GM18507 (cell line): Measurements from ENCODE around the gene S100A10.

Source experiments
- DNase-seq: peaks from one replicate; pipeline ENCODE4 v3.0.0; 2011; ENCODE audit warnings: low read depth; ENCODE audit not compliant: insufficient read length; ENCODE audit errors: extremely low spot score
- FAIRE-seq: peaks from 2 replicates; lab custom pipeline; 2011; peaks lifted over from hg19 to GRCh38; lab: Jason Lieb, UNC

S100A10 gene

DNA sequence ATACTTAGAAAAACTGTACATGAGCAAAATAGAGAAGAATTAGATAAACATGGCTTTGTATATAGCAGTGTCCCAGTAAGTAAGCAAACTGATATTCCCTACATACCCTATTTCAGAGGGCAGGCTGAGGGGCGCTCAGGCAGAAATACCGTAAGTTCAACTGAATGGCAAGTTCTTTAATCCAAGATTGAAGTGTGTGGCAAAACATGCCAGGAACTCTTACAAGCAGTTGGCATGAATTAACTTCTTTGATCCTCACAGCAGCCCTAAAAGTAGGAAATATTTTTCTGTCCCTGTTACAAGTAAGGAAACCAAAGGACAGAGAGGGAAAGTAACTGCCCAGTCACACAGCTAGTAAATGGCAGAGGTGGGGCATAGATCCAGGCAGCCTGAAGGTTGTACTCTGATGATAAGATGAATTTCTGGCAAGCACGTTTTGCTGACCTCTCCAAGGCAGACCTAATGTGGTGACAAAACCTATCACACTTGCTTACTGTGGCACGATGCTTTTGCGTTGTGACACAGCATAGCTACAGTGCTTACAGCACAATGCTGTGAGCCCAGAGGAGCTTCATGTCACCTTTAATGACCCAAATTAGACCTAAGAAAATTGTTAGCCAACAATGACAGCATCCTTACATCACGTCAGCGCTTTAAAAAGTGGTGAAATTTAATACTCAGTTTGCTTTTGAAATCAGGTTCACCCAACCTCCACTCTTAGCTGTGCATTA is 49.4 kb downstream of the S100A10 start:
- no peak for DNase-seq
- FAIRE-seq = no peak

DNA sequence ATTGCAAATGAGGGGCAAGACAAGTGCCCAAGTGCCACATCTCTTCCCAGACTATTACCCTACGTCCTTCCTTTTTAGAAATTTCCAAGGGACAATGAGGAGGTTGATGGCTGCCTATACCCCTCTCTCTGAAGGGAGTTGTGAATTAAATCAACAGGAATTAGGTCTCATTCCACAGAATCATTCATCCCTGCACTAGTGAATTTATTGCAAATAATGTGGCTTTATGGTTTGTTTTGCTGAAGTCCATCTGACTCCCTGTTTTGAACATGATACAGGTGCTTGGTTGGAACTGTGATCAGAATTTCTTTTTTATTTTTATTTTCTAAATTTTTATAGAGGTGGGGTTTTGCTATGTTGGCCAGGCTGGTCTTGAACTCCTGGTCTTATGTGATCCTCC is 50.1 kb downstream of the S100A10 start:
- no peak for DNase-seq
- no peak for FAIRE-seq

DNA sequence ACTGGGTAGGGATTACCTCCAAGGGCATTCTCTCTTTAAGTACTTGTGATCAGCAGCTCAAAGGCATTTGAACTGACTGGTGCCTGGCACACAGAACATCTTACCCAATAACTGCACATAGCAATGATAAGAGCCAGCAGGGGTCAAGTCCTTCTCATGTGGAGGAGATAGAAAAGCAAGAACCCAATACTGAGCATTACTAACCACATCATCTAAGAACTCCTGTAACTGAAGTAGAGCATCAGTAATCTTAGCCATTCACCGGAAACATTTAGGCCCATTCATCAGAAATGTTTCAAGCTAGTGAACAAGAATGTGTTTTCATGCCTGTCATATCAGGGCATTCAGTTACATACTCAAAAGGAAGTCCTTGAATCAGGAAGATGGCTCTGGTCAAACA is 50.8 kb downstream of the S100A10 start:
- no peak for DNase-seq
- FAIRE-seq = no peak

DNA sequence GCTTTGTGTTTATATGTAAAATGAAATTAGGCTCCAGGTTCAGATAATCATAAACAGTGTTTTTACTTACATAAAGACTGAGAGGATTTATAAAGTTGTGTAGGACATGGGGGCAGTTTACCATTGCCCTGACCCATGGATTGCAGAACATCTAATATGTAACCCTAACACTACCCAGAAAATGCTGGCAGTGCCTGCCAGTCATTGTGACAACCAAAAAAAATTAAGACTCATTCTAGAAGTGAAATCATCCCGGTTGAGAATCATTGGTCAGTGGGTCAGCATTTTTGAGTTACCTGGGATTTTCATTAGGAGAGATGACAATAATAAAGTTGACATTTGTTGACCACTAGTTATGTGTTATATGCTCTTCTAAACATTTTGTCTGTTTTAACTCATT is 53.1 kb downstream of the S100A10 start:
- FAIRE-seq (no peak), DNase-seq (no peak)

DNA sequence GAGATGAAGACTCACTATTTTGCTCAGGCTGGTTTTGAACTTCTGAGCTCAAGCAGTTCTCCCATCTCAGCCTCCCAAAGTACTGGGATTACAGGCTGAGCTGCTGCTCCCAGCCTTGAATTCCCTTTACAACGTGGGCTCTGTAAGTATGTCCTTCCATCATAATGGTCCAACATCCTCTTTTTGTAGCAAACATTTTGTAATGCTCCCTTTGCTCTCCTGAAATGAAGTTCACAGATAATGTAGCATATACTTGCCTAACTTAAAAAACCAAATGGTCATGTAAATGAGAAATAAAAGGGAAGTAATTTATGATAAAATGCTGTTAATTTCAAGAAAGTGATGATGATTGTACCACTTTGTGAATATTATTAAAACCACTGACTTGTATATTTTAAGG is 53.9 kb downstream of the S100A10 start:
- FAIRE-seq = no peak
- no peak for DNase-seq

DNA sequence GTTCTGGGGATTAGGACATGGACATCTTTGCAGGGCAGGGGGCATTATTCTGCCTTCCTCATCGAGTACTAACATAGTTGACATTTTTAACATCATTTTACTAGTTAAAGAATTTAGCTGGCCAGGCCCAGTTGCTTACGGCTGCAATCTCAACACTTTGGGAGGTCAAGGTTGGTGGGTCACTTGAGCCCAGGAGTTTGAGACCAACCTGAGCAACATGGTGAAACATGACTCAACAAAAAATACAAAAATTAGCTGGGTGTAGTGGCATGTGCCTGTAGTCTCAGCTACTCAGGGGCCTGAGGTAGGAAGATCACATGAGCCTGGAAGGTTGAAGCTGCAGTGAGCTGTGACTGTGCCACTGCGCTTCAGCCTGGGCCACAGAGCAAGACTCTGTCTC is 54.5 kb downstream of the S100A10 start:
- FAIRE-seq (no peak), DNase-seq (no peak)

DNA sequence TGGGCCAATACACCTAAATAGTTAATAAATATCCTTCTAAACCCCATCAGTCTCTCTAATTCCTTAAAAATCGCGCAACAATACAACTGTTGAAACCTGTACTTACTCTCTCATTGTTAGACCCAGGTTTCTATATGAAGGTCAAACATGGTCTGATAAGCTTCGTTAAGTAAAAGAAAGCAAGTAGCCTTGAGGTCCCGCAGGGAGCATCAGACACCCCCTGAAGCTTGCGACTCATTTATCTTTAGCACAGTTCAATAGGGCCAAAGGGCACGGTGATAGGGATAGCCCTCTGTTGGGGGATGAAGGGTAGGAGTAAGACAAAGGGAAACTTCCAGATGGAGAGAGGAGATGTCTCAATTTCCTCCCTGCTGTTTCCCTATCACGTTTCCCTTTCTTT is 57.0 kb downstream of the S100A10 start:
- no peak for FAIRE-seq

DNA sequence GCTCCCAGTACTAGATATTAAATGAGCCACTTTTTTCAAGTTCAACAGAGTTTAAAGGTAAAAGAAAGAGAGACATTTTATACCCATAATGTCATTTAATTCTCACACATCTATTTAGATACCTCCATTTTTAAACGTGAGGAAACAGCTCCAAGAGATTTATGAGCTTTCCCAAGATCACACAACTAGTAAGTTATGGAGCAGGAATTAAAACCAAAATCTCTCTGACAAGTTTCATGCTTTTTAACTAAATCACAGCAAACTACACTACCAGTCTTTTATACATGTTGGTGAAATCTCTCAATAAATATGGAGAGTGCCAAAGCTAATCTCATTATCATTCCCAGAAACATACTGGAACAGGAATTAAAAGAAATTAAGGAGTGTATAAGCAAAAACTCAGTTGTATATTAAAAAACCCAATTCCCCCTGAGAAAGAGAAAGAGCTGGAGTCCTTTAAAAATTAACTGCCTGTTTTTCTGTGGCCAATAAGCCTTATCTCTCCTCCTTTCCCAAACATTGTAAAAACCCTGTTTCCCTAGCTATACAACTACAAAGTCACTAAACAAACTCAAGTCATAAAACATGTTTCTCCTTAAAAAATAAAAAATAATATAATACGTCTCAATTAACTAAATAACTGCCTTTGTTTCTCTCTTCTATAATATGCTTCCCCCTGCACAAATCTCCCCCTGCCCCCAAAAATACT is 57.6 kb downstream of the S100A10 start:
- FAIRE-seq = no peak
- DNase-seq = no peak

More for the DNA sequence above, 57.0 kb downstream of the S100A10 start:
- no peak for DNase-seq

DNA sequence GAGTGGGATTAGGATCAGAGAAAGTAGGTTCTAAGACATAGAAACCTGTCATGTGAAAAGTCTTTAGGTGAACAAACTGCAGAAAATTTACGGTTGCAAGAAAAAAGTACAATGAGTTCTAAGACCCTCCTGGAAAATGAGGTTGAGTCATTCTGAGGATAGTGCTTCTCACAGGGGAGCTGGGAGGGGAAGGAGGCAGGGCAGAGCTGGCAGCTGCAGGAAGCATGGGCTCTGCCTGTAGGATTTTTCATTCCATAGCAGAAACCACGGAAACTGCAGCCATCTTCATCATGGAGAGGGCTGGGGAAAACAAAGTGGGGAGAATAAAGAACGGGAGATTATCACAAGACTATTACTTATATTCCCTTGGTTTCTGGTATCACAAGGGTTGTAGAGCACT is 58.5 kb downstream of the S100A10 start:
- DNase-seq = no peak
- no peak for FAIRE-seq

DNA sequence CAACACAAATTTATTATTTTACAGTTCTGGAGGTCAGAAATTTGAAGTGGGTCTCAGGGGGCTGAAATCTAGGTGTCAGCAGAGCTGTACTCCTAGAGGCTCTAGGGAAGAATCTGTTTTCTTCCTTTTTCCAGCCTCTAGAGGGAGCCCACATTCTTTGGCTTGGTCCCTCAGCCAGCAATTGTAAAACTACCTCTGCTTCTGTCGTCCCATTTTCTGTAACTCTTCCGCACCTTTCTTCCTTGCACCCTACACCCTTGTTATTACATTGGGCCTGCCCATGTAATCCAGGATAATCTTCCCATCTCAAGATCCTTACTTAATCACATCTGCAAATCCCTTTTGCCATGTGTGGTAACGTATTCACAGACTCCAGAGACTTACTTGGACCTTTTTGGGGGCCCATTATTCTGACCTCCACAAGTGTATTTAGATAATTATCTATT is 59.6 kb downstream of the S100A10 start:
- no peak for DNase-seq
- peak; percentile 63 for FAIRE-seq
